ENCODE measurements around the gene TESK2.

Gene TESK2

GRCh38 chr1:45348966-45349677 lies 141.8 kb downstream of the TESK2 start:
- in situ Hi-C loops (cut with HindIII; ENCODE audit: low sequenced_read_pairs): no loop called here
- DNase-seq (ENCODE audit: low read depth): no peak
- H3K4me3 ChIP-seq (ENCODE audit: low read depth, low read length): no peak overlapping the region
- TF ChIP-seq CTCF (IDR thresholded peaks at IDR 0.05; ENCODE audit: low read depth, low read length, missing control alignments): no peak

- in situ Hi-C loops (cut with HindIII; ENCODE audit: low sequenced_read_pairs): no loop called here
- H3K4me3 ChIP-seq (ENCODE audit: low read depth, low read length): no peak overlapping the region
- no peak for TF ChIP-seq CTCF (IDR thresholded peaks at IDR 0.05; ENCODE audit: low read depth, low read length, missing control alignments)
- DNase-seq (ENCODE audit: low read depth): no peak
Measured at GRCh38 chr1:45348609-45348965, 142.4 kb downstream of the TESK2 start.

DNA sequence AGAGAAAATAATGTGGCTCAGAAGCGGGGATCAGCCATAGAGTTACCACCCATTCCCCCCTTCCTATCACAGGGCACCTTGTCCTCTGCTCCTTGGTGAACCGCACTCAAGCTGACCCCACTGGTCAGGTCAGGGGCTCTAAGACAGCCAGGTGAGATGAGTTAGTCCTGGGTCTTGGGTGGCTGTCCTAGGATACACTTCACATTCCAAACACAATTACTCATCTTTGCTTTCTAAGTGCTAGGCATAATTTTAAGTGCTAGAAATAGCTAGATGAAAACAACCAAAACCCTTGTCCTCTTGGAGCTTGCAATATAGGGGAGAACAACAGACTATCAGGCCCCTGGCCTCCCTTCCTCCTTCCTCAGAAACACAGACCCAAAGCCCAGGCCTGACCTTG lies 142.9 kb downstream of the TESK2 start:
- no peak for DNase-seq (ENCODE audit: low read depth)
- H3K4me3 ChIP-seq (ENCODE audit: low read depth, low read length): no peak overlapping the region
- no peak for TF ChIP-seq CTCF (IDR thresholded peaks at IDR 0.05; ENCODE audit: low read depth, low read length, missing control alignments)
- in situ Hi-C loops (cut with HindIII; ENCODE audit: low sequenced_read_pairs): no loop called here

GRCh38 chr1:45346473-45346872 lies 144.5 kb downstream of the TESK2 start:
- in situ Hi-C loops (cut with HindIII; ENCODE audit: low sequenced_read_pairs): no loop called here
- H3K4me3 ChIP-seq (ENCODE audit: low read depth, low read length): no peak overlapping the region
- no peak for DNase-seq (ENCODE audit: low read depth)
- no peak for TF ChIP-seq CTCF (IDR thresholded peaks at IDR 0.05; ENCODE audit: low read depth, low read length, missing control alignments)

DNA sequence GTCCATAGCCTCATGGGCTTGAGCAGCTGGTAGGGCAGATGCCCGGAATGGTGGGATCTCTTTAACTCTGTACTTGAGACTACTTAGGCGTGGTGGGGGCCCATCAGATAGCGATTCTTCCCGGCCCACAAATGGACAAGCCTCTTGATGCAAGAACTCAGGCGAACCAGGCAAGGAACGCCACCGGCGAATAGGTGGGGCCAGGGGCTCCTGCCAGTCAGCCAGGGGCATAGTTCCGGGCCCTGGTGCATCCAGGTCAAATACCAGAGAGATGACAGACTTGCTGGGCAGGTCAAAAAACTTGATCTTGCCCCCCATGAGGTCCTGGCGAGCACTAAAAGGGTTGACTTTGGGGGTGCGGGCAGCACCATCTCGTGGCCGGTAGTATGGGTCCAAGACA lies 145.9 kb downstream of the TESK2 start:
- no peak overlapping the region for H3K4me3 ChIP-seq (ENCODE audit: low read depth, low read length)
- in situ Hi-C loops (cut with HindIII; ENCODE audit: low sequenced_read_pairs): no loop called here
- DNase-seq (ENCODE audit: low read depth): no peak
- no peak for TF ChIP-seq CTCF (IDR thresholded peaks at IDR 0.05; ENCODE audit: low read depth, low read length, missing control alignments)

GRCh38 chr1:45344499-45344898 lies 146.5 kb downstream of the TESK2 start:
- no peak for DNase-seq (ENCODE audit: low read depth)
- no peak for TF ChIP-seq CTCF (IDR thresholded peaks at IDR 0.05; ENCODE audit: low read depth, low read length, missing control alignments)
- in situ Hi-C loops (cut with HindIII; ENCODE audit: low sequenced_read_pairs): no loop called here
- no peak overlapping the region for H3K4me3 ChIP-seq (ENCODE audit: low read depth, low read length)

All from astrocyte of the cerebellum (primary cell).